ENCODE data around the gene SYNM.

DNA sequence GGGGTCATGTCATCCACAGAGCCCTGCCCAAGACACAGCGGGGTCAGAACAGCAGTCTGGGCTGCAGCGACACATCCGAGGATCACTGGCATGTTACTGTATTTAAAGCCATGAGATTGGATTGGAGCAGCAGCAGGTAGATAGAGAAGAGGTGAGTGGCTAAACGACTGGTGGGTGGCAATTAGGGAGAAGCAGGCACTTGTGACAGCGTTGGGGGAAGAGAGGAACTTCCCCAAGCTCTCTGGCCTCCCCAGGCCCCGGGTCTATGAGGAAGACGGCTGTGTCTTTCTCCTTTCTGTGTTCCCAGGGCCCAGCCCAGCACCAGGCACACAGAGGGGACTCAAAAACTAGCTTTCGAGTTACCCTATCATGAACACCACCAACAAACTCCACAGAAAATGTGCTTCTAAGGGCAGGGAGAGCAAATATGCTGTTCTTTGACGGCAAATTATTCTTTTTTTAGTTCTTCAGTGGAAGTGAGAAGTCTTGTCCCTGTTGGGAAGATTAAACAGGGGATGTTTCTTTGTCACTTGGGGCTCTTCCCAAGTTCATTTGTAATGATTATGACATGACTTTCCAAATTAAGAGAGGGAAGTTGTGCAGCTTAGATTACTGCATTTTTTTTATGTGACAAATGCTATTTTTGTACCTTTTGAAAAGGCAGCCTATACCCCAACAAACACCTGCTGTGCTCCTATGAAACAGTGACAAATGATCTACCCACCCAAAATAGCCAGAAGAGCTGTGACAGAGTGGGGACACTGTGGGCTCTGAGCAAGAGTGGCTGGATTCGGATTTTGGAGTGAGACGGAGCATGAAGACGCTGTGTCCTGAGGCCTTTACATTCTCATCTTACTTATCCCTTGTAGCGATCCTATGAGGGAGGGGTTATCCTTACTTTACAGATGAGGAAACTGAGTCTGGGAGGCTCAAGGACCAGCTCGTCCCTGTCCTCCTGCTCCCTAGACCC lies 7.2 kb upstream of the SYNM start:
- TF ChIP-seq POLR2A (IDR thresholded peaks at IDR 0.05; ENCODE audit: low read depth, low read length) (no peak), POLR2AphosphoS5 (IDR thresholded peaks at IDR 0.05; ENCODE audit: low read depth, low read length) (no peak), TAF1 (IDR thresholded peaks at IDR 0.05; ENCODE audit: borderline replicate concordance, low read depth, low read length) (no peak)
